ENCODE measurements around the gene RNF125. TPM values are rescaled to one million over a fixed set of nuclear protein-coding genes. Genes with fewer than 3 reads are reported as not detected.

The RNF125 gene
- total RNA-seq, 1 experiment from 2014 or later = 0.61 TPM

DNA sequence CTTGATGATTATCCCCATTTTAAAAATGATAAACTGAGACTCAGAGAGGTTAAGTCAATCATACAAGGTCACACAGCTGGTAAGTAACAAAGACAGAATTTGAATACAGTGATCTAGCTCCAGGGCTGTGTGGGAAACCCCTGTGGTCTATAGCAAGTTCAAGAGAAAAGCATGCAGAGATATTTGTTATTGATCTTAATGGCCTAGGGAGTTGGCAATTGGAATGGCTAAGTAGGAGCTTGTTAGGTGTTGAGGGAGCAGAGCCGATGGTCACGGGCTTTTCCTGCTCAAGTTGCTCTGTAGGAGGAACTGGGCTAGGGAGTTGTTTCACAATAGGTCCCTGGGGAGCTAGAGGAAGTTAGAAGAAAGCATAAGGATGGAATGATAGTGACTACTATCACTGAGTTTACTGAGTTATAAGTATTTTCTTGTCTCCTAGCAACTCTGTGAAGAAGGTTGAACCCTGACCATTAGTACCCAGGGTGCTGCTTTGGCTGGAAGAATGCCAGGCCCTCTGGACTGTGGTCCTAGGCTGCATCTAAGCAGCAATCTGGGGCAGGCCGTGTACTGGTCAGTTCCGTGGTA, 30.0 kb downstream of the RNF125 start:
- H3K9me3 Mint-ChIP-seq (ENCODE audit: unreplicated experiment) = no peaks in the 10 kb centered on the region
- H3K4me1 ChIP-seq = no peaks in the 10 kb centered on the region
- no TSS peak for BruUV-seq (replicated peaks)
- H3K4me3 ChIP-seq (ENCODE audit: low read depth, low read length) = no peak overlapping the region
- no peaks in the 10 kb centered on the region for H3K4me1 Mint-ChIP-seq (ENCODE audit: low read depth, unreplicated experiment)
- POLR2A ChIA-PET = no interaction called here
- no peaks in the 10 kb centered on the region for H3K27me3 ChIP-seq (replicated peaks; ENCODE audit: control insufficient read depth, insufficient read depth, low read length)
- no peak overlapping the region for H3K4me3 Mint-ChIP-seq (ENCODE audit: unreplicated experiment)
- H3K36me3 Mint-ChIP-seq (ENCODE audit: insufficient read depth, unreplicated experiment) = no peaks in the 10 kb centered on the region
- H3K9me3 ChIP-seq = no peaks in the 10 kb centered on the region
- CTCF ChIA-PET = no interaction called here
- no peak for DNase-seq
- TF ChIP-seq, protein P1, sequence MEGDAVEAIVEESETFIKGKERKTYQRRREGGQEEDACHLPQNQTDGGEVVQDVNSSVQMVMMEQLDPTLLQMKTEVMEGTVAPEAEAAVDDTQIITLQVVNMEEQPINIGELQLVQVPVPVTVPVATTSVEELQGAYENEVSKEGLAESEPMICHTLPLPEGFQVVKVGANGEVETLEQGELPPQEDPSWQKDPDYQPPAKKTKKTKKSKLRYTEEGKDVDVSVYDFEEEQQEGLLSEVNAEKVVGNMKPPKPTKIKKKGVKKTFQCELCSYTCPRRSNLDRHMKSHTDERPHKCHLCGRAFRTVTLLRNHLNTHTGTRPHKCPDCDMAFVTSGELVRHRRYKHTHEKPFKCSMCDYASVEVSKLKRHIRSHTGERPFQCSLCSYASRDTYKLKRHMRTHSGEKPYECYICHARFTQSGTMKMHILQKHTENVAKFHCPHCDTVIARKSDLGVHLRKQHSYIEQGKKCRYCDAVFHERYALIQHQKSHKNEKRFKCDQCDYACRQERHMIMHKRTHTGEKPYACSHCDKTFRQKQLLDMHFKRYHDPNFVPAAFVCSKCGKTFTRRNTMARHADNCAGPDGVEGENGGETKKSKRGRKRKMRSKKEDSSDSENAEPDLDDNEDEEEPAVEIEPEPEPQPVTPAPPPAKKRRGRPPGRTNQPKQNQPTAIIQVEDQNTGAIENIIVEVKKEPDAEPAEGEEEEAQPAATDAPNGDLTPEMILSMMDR (IDR thresholded peaks at IDR 0.05; ENCODE audit: insufficient read depth in 1 of 2, low read depth in 1 of 2, low read length in 1 of 2, severe bottlenecking in 1 of 2, unreplicated experiment in 1 of 2) = no peak
- intact Hi-C loops (cut with micrococcal nuclease; ENCODE audit: unreplicated experiment) = no loop called here
- no peaks in the 10 kb centered on the region for H3K27me3 Mint-ChIP-seq (ENCODE audit: insufficient read depth, unreplicated experiment)
- no peak overlapping the region for H3K27ac Mint-ChIP-seq (ENCODE audit: unreplicated experiment)
- H3K36me3 ChIP-seq (ENCODE audit: control insufficient read depth, insufficient read depth, low read length) = no peaks in the 10 kb centered on the region

- intact Hi-C loops (cut with micrococcal nuclease; ENCODE audit: unreplicated experiment) = no loop called here
- DNase-seq = peak in 1 of 2 experiments; percentile 1
- H3K27me3 Mint-ChIP-seq (ENCODE audit: insufficient read depth, unreplicated experiment) = no peaks in the 10 kb centered on the region
- no peaks in the 10 kb centered on the region for H3K9me3 Mint-ChIP-seq (ENCODE audit: unreplicated experiment)
- H3K27ac Mint-ChIP-seq (ENCODE audit: unreplicated experiment) = no peak overlapping the region
- no TSS peak for BruUV-seq (replicated peaks)
- Histone ChIP-seq H3K9me3 (no peaks in the 10 kb centered on the region), H3K4me1 (no peaks in the 10 kb centered on the region), H3K4me3 (ENCODE audit: low read depth, low read length) (no peak overlapping the region), H3K36me3 (ENCODE audit: control insufficient read depth, insufficient read depth, low read length) (no peaks in the 10 kb centered on the region), H3K27me3 (replicated peaks; ENCODE audit: control insufficient read depth, insufficient read depth, low read length) (no peaks in the 10 kb centered on the region)
- CTCF ChIA-PET = no interaction called here
- H3K36me3 Mint-ChIP-seq (ENCODE audit: insufficient read depth, unreplicated experiment) = no peaks in the 10 kb centered on the region
- no peaks in the 10 kb centered on the region for H3K4me1 Mint-ChIP-seq (ENCODE audit: low read depth, unreplicated experiment)
- H3K4me3 Mint-ChIP-seq (ENCODE audit: unreplicated experiment) = no peak overlapping the region
- POLR2A ChIA-PET = no interaction called here
- TF ChIP-seq, protein P1 (IDR thresholded peaks at IDR 0.05; ENCODE audit: insufficient read depth in 1 of 2, low read depth in 1 of 2, low read length in 1 of 2, severe bottlenecking in 1 of 2, unreplicated experiment in 1 of 2) = no peak
These were observed 31.0 kb downstream of the RNF125 start for GRCh38 chr18:32049393-32050171.

DNA sequence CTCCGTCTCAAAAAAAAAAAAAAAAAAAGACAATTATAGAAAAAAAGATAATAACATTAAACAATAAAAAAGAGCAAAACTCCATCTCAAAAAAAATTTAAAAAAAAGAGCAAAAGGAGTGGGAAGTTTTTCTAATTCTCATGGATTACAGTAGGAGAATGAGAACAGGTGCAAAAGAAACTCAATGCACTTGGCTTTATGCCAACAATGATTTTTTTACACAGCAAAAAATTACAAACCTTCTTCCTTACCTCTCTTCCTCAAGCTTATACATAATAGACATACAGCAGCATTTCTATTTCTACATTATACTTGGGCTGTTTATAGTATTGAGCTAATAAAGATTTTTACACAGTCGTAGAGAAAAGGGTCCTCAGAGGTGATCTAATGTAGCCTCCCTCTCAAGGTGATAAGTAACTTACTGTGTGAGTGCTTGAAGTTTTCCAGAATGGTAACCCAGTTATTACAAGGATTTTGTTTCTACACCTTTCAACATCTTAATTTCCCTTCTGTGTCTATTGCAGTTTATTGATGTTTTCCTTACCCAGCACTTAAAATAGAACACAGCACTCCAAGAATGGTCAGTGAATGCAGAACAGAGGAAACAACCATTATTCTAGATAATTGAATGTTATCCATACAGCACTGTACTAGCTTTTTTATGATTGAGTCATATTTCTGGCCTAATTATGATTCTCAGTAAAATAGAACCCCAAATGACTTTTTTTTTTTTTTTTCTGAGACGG, 38.2 kb downstream of the RNF125 start:
- CTCF ChIA-PET = no interaction called here
- Mint-ChIP-seq H3K4me3 (ENCODE audit: unreplicated experiment) (no peak overlapping the region), H3K27ac (ENCODE audit: unreplicated experiment) (no peak overlapping the region), H3K4me1 (ENCODE audit: low read depth, unreplicated experiment) (no peaks in the 10 kb centered on the region), H3K9me3 (ENCODE audit: unreplicated experiment) (no peaks in the 10 kb centered on the region), H3K36me3 (ENCODE audit: insufficient read depth, unreplicated experiment) (no peaks in the 10 kb centered on the region), H3K27me3 (ENCODE audit: insufficient read depth, unreplicated experiment) (no peaks in the 10 kb centered on the region)
- H3K4me3 ChIP-seq (ENCODE audit: low read depth, low read length) = no peak overlapping the region
- intact Hi-C loops (cut with micrococcal nuclease; ENCODE audit: unreplicated experiment) = no loop called here
- no peaks in the 10 kb centered on the region for H3K36me3 ChIP-seq (ENCODE audit: control insufficient read depth, insufficient read depth, low read length)
- no peaks in the 10 kb centered on the region for H3K27me3 ChIP-seq (replicated peaks; ENCODE audit: control insufficient read depth, insufficient read depth, low read length)
- H3K4me1 ChIP-seq = no peaks in the 10 kb centered on the region
- BruUV-seq (replicated peaks) = no TSS peak
- DNase-seq = no peak
- POLR2A ChIA-PET = no interaction called here
- H3K9me3 ChIP-seq = no peaks in the 10 kb centered on the region
- TF ChIP-seq, protein P1 (IDR thresholded peaks at IDR 0.05; ENCODE audit: insufficient read depth in 1 of 2, low read depth in 1 of 2, low read length in 1 of 2, severe bottlenecking in 1 of 2, unreplicated experiment in 1 of 2) = no peak
